CD4-positive, alpha-beta T cell (primary cell): ENCODE results near the gene TMPRSS3. TPM values are rescaled to one million over a fixed set of nuclear protein-coding genes. Genes with fewer than 3 reads are reported as not detected.

Source experiments
- ATAC-seq: fragments of 200-7000 bp; cut with Tn5 transposase; one replicate; pipeline ENCODE4 v1.10.0; 2022; ENCODE audit warnings: mild to moderate bottlenecking; ENCODE audit not compliant: poor library complexity
- CTCF ChIA-PET: fragments of 350-600 bp; sonication (Branson Sonifier 250); formaldehyde crosslinking; loops from one replicate; lab custom pipeline; 2021; ENCODE audit warnings: antibody characterized with exemption, inconsistent platforms; lab: Charles Lee
- POLR2A ChIA-PET: fragments of 350-600 bp; sonication (Branson Sonifier 250); formaldehyde crosslinking; loops from one replicate; lab custom pipeline; 2021; ENCODE audit warnings: antibody characterized with exemption, inconsistent platforms; lab: Charles Lee
- DNase-seq, 14 experiments: peaks; one replicate each; pipeline ENCODE4 v3.0.0-alpha.2; 2013 to 2020; ENCODE audit warnings: mixed read lengths in 2 of 14
- H3K27ac ChIP-seq, 2 donors: one replicate each; pipeline versions ENCODE4 v1.5.1 to v1.7.0; 2013; ENCODE audit warnings: low read length in 2 of 2, low read depth in 1 of 2, mild to moderate bottlenecking in 1 of 2
- H3K27me3 ChIP-seq, 2 experiments: 1 replicate in 1 of 2; 2 replicates in 1 of 2; pipeline versions ENCODE4 v1.6.1 to v1.7.0; 2013; ENCODE audit warnings: low read length in 2 of 2, control low read depth in 1 of 2, mild to moderate bottlenecking in 1 of 2, moderate library complexity in 1 of 2; ENCODE audit not compliant: insufficient read depth in 2 of 2, control insufficient read depth in 1 of 2
- H3K36me3 ChIP-seq: one replicate; pipeline ENCODE4 v1.6.1; 2013; ENCODE audit warnings: low read length, control low read depth; ENCODE audit not compliant: insufficient read depth
- H3K4me1 ChIP-seq: one replicate; pipeline ENCODE4 v1.6.1; 2013; ENCODE audit warnings: low read length, control low read depth; ENCODE audit not compliant: insufficient read depth
- H3K4me3 ChIP-seq: one replicate; pipeline ENCODE4 v1.5.1; 2013; ENCODE audit warnings: mild to moderate bottlenecking, low read length, moderate library complexity
- H3K9me3 ChIP-seq, 2 experiments: 1 replicate in 1 of 2; 2 replicates in 1 of 2; pipeline versions ENCODE4 v1.6.1 to v1.7.0; 2013; ENCODE audit warnings: low read length in 2 of 2, mild to moderate bottlenecking in 2 of 2, control low read depth in 1 of 2, moderate library complexity in 1 of 2; ENCODE audit not compliant: control insufficient read depth in 1 of 2, insufficient read depth in 1 of 2
- H3K27ac Mint-ChIP-seq: one replicate; pipeline ENCODE4 v1.8.0; 2020; ENCODE audit warnings: mixed read lengths
- H3K27me3 Mint-ChIP-seq: one replicate; pipeline ENCODE4 v1.8.0; 2021; ENCODE audit warnings: mixed read lengths
- H3K36me3 Mint-ChIP-seq: one replicate; pipeline ENCODE4 v1.8.0; 2021; ENCODE audit warnings: low read depth, mixed read lengths
- H3K4me1 Mint-ChIP-seq: one replicate; pipeline ENCODE4 v1.8.0; 2021; ENCODE audit warnings: low read depth, mixed read lengths
- H3K4me3 Mint-ChIP-seq: one replicate; pipeline ENCODE4 v1.8.0; 2020; ENCODE audit warnings: mild to moderate bottlenecking, mixed read lengths
- H3K9me3 Mint-ChIP-seq: one replicate; pipeline ENCODE4 v1.8.0; 2020; ENCODE audit warnings: mixed read lengths
- intact Hi-C, 2 experiments: fragments of 100-400 bp; cut with DNase I in 1 of 2; cut with micrococcal nuclease in 1 of 2; formaldehyde crosslinking; loops; one replicate each; pipeline versions ENCODE4 v1.15.1 to v1.9.0; 2023 to 2025; cut with DNase I, micrococcal nuclease
- total RNA-seq, 174 experiments: library from RNA in 2 of 174; stranded (reverse) in 2 of 174; gene quantifications; one replicate each; pipeline ENCODE4 v1.2.3 and lab custom pipeline; 2021 to 2026
- TF ChIP-seq, protein P1 (sequence below): fragments of 200-600 bp; IDR thresholded peaks from one replicate; pipeline ENCODE4 v1.8.0; 2022; ENCODE audit warnings: antibody characterized with exemption, mild to moderate bottlenecking

Gene TMPRSS3
- total RNA-seq, 2 experiments from 2014 or later: 1.5 TPM

GRCh38 chr21:42401154-42401553 lies 5.3 kb upstream of the TMPRSS3 start:
- no peaks in the 10 kb centered on the region for H3K36me3 ChIP-seq
- no peak for ATAC-seq
- Mint-ChIP-seq H3K4me1 (peaks cover 73% of the 10 kb centered on the region), H3K27ac (peak overlapping the region; percentile 96), H3K36me3 (peaks cover 21% of the 10 kb centered on the region), H3K9me3 (peaks cover 7% of the 10 kb centered on the region), H3K4me3 (no peak overlapping the region), H3K27me3 (no peaks in the 10 kb centered on the region)
- TF ChIP-seq, protein P1, sequence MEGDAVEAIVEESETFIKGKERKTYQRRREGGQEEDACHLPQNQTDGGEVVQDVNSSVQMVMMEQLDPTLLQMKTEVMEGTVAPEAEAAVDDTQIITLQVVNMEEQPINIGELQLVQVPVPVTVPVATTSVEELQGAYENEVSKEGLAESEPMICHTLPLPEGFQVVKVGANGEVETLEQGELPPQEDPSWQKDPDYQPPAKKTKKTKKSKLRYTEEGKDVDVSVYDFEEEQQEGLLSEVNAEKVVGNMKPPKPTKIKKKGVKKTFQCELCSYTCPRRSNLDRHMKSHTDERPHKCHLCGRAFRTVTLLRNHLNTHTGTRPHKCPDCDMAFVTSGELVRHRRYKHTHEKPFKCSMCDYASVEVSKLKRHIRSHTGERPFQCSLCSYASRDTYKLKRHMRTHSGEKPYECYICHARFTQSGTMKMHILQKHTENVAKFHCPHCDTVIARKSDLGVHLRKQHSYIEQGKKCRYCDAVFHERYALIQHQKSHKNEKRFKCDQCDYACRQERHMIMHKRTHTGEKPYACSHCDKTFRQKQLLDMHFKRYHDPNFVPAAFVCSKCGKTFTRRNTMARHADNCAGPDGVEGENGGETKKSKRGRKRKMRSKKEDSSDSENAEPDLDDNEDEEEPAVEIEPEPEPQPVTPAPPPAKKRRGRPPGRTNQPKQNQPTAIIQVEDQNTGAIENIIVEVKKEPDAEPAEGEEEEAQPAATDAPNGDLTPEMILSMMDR: no peak
- intact Hi-C loops: loop anchor here in 1 of 2 experiments (5.0 kb wide), 1 partner anchor 64 kb away; no protein-coding TSS in a partner anchor
- H3K4me3 ChIP-seq: no peak overlapping the region
- H3K27ac ChIP-seq: no peak overlapping the region
- peaks cover 0 to 8% of the 10 kb centered on the region in 2 experiments for H3K9me3 ChIP-seq
- peaks cover 52% of the 10 kb centered on the region for H3K4me1 ChIP-seq
- CTCF ChIA-PET: interaction anchor here (1.2 to 1.3 kb wide), 2 partner anchors 10 to 24 kb away, joined by 3 to 4 read pairs; no protein-coding TSS in a partner anchor
- H3K27me3 ChIP-seq: no peaks in the 10 kb centered on the region
- POLR2A ChIA-PET: interaction anchor here (1.0 to 5.8 kb wide), 2 partner anchors 9 to 20 kb away, joined by 3 to 208 read pairs; no protein-coding TSS in a partner anchor
- DNase-seq: no peak

DNA sequence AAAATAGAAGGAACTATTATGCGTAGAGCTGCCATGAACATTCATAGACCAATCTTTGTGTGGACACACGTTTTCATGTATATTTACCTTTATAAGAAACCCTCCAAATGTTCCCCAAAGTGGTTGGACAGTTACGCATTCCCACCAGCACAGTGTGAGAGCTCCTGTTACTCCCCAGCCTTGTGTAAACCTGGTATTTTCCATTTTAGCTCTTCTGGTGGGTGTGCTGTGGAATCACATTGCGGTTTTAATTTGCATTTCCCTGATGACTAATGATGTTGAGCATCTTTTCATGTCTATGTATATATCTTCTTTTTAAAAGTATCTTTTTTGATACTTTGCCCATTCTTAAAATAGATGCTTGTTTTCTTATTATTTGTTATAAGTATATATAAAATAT lies 4.7 kb upstream of the TMPRSS3 start:
- intact Hi-C loops: loop anchor here in 1 of 2 experiments (5.0 kb wide), 1 partner anchor 63 kb away; no protein-coding TSS in a partner anchor
- H3K4me1 ChIP-seq: peaks cover 47% of the 10 kb centered on the region
- CTCF ChIA-PET: interaction anchor here (1.2 to 1.3 kb wide), 3 partner anchors 11 to 62 kb away, joined by 3 to 4 read pairs (median 3); no protein-coding TSS in a partner anchor

GRCh38 chr21:42398436-42399028 lies 2.7 kb upstream of the TMPRSS3 start:
- Histone ChIP-seq H3K4me1 (peaks cover 49% of the 10 kb centered on the region), H3K36me3 (no peaks in the 10 kb centered on the region), H3K4me3 (no peak overlapping the region), H3K27me3 (no peaks in the 10 kb centered on the region), H3K27ac (peak overlapping the region in 1 of 2 donors; percentile 37), H3K9me3 (peaks cover 0 to 8% of the 10 kb centered on the region in 2 experiments)
- ATAC-seq (no peak), DNase-seq (no peak)
- Mint-ChIP-seq H3K4me1 (peaks cover 64% of the 10 kb centered on the region), H3K27ac (peak overlapping the region; percentile 69), H3K4me3 (peak overlapping the region; percentile 4), H3K36me3 (peaks cover 1% of the 10 kb centered on the region), H3K27me3 (no peaks in the 10 kb centered on the region), H3K9me3 (peaks cover 7% of the 10 kb centered on the region)
- intact Hi-C loops: loop anchor here in 1 of 2 experiments (5.0 kb wide), 1 partner anchor 39 kb away; no protein-coding TSS in a partner anchor
- ChIA-PET POLR2A (interaction anchor here (0.8 to 1.9 kb wide), 5 partner anchors 10 to 27 kb away, joined by 3 to 15 read pairs (median 5); no protein-coding TSS in a partner anchor), CTCF (interaction anchor here (0.6 to 1.3 kb wide), 2 partner anchors 17 to 63 kb away, joined by 3 read pairs; no protein-coding TSS in a partner anchor)
- TF ChIP-seq, protein P1: no peak

More for the DNA sequence above, 4.7 kb upstream of the TMPRSS3 start:
- Mint-ChIP-seq H3K4me1 (peaks cover 68% of the 10 kb centered on the region), H3K36me3 (peaks cover 17% of the 10 kb centered on the region), H3K9me3 (peaks cover 7% of the 10 kb centered on the region), H3K4me3 (peak overlapping the region; percentile 57), H3K27me3 (no peaks in the 10 kb centered on the region), H3K27ac (peak overlapping the region; percentile 79)
- TF ChIP-seq, protein P1: no peak
- Histone ChIP-seq H3K4me3 (no peak overlapping the region), H3K9me3 (peaks cover 0 to 8% of the 10 kb centered on the region in 2 experiments), H3K27ac (no peak overlapping the region), H3K36me3 (no peaks in the 10 kb centered on the region), H3K27me3 (no peaks in the 10 kb centered on the region)
- DNase-seq (peak in 3 of 14 experiments; percentile 39 to 58 (median 54)), ATAC-seq (no peak)
- POLR2A ChIA-PET: interaction anchor here (1.0 kb wide), 1 partner anchor 10 kb away, joined by 3 read pairs; no protein-coding TSS in a partner anchor
